ENCODE data around the gene THAP7.
"Not testable (repeated sequence)": the region's sequence is repeated elsewhere in the genome, so short reads cannot be mapped to it uniquely, and the experiment has no call there.

THAP7 gene

DNA sequence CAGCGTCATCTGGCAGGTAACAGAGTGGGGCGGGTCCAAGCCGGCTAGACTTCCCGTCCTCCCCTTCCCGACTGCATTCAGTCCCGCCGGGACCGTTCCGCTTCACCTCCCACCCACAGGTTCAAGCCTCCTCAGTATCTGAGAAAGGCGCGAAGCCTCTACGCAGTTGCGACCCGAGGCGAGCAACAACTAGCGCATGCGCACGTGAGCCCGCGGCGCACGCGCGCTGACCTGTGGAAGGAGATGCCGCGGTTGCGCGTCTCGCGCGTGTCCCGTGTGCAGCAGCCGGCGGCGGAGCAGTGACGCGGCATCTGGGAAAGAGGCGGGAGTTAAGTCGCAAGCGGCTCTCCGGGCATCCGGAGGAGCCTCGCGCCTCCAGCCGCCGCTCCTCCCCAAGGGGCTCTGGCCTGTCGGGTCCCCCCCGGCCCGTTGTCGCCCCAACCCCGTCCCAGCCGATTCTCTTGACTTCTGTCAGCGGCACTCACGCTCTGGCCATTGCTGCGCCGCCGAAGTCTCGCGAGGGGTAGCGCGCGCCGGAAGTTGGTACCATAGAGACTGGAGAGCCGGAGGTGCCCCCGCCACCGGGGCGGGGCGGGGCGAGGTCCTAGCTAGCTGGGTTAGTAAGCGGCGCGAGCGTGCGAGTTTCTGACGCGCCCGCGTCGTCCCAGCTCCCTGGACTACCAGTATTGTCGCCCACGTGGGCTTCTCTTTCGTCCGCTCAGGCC, at the start of gene THAP7:
Gene THAP7, minus strand, starts transcription at position 518 of the 725 bp plus-strand sequence. Its CDS starts 207 bp downstream, at position 311.
- peak; percentile 90 to 96 (median 92) for DNase-seq

DNA sequence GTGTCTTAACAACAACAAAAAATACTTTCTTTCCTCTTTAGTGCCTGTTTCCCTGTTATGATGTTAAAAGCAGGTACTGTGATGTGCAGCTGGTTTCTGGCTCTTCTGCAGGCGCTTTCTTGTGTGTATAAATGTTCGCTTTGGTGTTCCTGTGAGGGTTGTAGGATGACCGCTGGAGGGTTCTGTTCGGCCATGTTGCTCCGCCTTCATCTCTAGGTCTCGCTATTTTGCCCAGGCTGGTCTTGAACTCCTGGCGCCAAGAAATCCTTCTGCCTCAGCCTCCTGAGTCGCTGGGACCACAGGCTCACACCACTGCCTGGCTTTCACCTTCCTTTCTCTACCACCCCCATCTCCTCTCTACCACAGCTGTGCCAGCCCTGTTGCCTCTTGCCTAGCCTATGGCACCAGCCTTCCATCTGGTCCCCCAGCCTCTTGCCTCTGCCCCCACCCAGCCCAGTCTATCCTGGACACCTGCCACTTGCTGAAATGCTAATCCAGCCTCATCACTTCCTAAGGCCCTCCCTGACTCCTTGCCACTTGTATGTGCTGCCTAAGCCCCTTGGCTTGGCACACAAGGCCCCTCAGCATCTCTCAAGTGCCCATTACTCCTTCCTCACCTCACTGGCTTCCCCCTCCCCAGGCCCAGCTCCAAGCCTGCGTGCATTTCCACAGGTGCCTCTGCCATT, 49.4 kb upstream of the THAP7 start:
- DNase-seq = no peak

- not testable (repeated sequence) for DNase-seq
Measured at GRCh38 chr22:21048965-21049364, 47.0 kb upstream of the THAP7 start.

- DNase-seq = not testable (repeated sequence)
Measured at GRCh38 chr22:21048448-21048847, 46.5 kb upstream of the THAP7 start.

- peak; percentile 36 to 79 (median 48) for DNase-seq
Measured at GRCh38 chr22:21047730-21048129, 45.8 kb upstream of the THAP7 start.

GRCh38 chr22:21047035-21047661, 45.2 kb upstream of the THAP7 start:
- DNase-seq = no peak

DNA sequence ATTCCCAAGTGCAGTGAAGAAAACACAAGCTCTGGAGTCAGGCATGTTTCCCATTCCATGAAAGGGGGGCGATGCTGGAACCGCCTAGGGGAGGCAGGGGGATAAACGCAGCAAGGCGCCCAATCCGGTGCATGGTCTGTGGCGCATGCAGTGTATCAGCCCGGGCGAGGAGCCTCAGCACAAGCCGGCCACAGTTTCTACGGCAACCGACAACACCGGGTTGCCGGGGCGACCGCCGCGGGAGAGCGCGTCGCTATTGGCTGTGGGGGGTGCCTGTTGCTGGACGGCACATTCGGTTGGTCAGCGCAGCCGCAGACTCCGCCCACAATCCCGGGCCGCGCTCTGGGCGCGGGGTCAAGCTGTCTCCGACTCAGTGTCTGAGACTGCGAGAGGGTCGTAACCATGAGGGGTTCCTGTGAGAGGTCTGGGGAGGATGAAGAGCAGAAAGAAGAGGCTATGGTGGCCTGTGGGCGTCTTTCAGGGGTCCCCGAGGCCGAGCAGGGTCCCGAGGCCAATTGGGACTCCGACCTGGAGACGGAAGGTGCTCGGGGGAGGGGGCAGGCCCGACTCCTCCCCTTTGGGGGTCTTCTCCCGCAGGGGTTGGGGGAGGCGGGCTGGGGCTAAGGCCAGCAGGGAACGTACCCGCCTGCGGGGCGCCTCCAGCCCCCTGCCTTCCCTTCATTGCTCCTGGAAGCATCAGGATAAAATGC, 43.8 kb upstream of the THAP7 start, which contains the start of gene LRRC74B:
Gene LRRC74B, plus strand, starts transcription at position 362 of the 710 bp plus-strand sequence. Its CDS starts 41 bp downstream, at position 403.
- peak; percentile 85 to 93 (median 87) for DNase-seq

GRCh38 chr22:21044931-21045584, 43.1 kb upstream of the THAP7 start:
- peak; percentile 54 to 83 (median 76) for DNase-seq

DNA sequence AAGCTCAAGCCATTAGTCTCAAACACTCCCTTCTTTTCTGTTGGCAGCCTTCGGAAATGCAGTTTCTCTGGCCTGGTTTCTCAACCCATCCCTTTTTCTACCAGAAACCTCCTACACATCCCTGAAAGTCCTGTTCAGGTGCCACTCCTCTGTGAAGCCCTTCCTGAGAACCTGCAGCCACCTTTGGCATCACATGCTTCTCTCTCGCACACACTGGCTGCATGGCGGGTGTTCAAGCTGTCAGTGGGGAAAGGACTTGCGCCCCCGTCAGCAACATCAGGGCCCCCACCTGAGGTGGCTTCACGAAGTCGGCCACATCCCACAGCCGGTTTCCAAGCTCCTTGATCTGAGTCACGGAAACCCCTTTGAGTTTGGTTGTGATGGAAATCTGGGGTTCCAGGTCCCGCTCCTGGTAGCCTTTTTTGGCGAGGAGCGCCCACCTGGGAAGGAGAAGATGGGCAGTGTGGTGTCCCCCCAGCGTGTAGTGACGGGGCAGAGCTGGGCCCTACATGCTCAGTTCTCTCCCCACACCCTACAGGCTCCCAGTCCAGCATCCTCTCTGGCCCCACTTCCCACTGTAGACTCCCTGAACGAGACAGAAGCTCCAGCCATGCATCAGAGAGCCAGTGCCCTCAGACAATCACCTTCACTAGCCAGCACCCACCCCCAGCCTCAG, 42.1 kb upstream of the THAP7 start:
- DNase-seq = no peak

DNA sequence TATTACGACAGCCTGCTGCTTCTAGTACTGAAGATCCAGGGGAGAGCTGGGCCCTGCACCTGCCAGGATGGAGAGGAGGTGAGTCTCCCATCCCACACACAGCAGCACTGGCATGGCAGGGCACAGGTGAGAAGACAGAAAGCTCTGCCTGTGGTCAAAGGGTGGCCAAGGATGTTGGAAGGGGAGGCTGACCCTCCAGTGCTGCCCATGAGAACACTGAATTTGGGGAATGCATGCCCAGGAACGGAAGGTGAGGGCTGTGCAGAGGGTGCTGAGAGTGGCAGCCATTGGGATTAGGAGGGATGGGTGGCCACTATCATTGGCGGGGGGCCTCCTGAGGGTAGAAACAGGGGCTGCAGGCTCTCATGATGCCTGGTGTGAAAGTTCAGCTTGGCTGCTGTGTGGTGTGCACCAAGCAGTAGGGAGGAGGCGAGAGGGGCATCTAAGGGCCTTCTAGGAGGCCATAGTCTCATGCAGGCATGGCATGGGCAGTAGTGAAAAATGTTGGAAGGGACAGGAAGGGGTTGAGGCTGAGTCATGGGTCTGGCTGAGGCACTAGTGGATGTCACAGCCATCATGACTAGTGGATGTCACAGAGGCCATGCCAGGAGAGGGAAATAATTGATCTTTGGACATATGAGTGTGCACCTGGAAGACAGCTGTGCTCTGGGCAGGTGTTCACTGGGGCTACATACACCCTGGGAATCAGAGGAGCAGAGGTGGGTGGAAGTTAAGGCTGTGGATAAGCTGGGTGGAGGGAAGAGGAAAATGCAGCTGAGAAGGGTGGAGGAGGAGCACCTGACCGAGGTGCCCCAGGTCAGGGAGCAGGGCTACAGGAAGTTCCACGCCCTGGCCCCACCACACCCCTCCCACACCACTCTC, 41.3 kb upstream of the THAP7 start:
- peak in 1 of 3 experiments; percentile 5 for DNase-seq

GRCh38 chr22:21041937-21042336, 40.0 kb upstream of the THAP7 start:
- DNase-seq = no peak

DNA sequence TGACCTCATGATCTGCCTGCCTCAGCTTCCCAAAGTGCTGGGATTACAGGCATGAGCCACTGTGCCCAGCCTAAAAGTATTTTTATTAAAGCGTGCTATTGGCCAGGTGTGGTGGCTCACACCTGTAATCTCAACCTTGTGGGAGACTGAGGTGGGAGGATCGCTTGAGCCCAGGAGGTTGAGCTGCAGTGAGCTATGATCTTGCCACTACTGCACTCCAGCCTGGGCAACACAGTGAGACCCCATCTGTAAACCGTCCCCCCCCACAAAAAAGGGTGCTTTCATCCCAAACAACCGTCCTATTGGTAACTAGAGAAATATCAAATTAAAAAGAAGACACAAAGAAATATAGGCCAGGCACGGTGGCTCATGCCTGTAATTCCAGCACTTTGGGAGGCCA, 37.2 kb upstream of the THAP7 start:
- DNase-seq = not testable (repeated sequence)

GRCh38 chr22:21038405-21038804, 36.5 kb upstream of the THAP7 start:
- DNase-seq = no peak

DNA sequence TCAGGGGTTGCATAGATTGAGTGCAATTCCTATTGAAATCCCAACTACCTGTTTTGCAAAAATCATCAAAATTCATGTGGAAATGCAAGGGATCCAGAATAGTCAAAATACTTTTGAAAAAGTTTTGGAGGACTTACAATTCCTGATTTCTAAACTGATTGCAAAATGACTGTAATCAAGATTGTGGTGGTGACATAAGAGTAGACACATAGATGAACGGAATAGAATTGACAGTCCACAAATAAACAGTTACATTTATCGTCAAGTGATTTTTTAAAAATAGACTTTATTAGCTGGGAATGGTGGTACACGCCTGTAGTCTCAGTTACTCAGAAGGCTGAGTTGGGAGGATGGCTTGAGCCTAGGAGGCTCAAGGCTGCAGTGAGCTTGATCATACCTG, 33.1 kb upstream of the THAP7 start:
- DNase-seq = no peak

GRCh38 chr22:21033895-21034294, 32.0 kb upstream of the THAP7 start:
- no peak for DNase-seq

DNA sequence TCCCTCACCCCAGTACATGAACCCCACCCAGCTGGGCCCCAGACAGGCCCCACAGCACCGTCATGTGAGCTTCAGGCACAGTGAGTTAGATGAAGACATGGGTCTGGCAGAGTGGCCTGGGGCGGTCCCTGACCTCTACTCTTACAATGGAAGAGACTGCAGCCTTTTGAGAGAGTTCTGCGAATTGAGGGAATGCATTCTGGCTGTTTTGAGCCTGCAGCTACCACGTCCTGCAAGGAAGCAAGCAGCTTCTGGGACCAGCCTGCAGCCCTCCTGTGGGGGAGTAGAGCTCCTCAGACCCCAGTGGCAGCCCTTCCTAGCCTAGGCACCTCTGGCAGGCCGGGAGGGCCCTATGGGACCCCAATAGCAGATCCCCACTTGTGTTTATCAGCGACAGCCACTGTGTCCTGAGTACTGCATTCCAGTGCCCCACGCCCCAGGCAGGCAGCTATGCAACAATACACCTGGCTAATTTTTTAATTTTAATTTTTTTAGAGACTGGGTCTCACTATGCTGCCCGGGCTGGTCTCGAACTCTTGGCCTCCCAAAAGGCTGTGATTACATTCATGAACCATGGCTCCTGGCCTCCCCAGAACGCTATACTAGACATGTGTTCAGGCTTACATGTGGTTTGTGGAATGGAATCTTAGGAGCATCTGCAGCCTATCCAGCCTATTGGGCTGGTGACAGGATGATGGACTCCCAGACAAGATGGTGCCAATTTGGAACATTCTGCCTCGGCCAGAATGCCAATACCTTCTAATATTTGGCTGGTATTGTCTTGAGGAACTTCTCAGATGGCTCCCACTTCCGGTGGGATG, 31.2 kb upstream of the THAP7 start:
- no peak for DNase-seq

GRCh38 chr22:21032037-21032867, 30.3 kb upstream of the THAP7 start, which contains the start of gene SLC7A4:
Gene SLC7A4, minus strand, starts transcription at chr22:21032561. Its CDS starts 749 bp downstream, at chr22:21031812.
- peak; percentile 3 to 44 (median 35) for DNase-seq

GRCh38 chr22:21031545-21032036, 29.7 kb upstream of the THAP7 start:
- DNase-seq = no peak
